Activated naive CD4-positive, alpha-beta T cell treated with anti-CD3 and anti-CD28 coated beads, Interleukin-2, amount 50 U/mL, for 16 hours (primary cell): Measurements from ENCODE around the gene SLC66A2.
"Not testable (repeated sequence)": the region's sequence is repeated elsewhere in the genome, so short reads cannot be mapped to it uniquely, and the experiment has no call there.

Experiments used
- DNase-seq: peaks from one replicate; pipeline ENCODE4 v3.0.0-alpha.2; 2020

SLC66A2 gene

GRCh38 chr18:79951545-79952455, at the start of gene SLC66A2:
Gene SLC66A2, minus strand, starts transcription at chr18:79951653. Its CDS starts 727 bp downstream, at chr18:79950926.
- DNase-seq: peak; percentile 95

- DNase-seq: no peak
Observed at GRCh38 chr18:80000877-80001276, 49.4 kb upstream of the SLC66A2 start.

- DNase-seq: not testable (repeated sequence)
Observed at GRCh38 chr18:79999701-80000100, 48.2 kb upstream of the SLC66A2 start.

GRCh38 chr18:79991494-79991893, 40.0 kb upstream of the SLC66A2 start:
- DNase-seq: no peak

GRCh38 chr18:79989195-79989497, 37.7 kb upstream of the SLC66A2 start:
- no peak for DNase-seq

- DNase-seq: peak; percentile 87
Observed at GRCh38 chr18:79988451-79989194, 37.2 kb upstream of the SLC66A2 start, which contains the start of gene TXNL4A. Gene TXNL4A, minus strand, starts transcription at chr18:79988563. Its CDS starts 171 bp downstream, at chr18:79988392.

- peak; percentile 68 for DNase-seq
Observed at GRCh38 chr18:79988071-79988450, 36.6 kb upstream of the SLC66A2 start.

- DNase-seq: no peak
Observed at GRCh38 chr18:79987566-79987965, 36.1 kb upstream of the SLC66A2 start.

- DNase-seq: no peak
Observed at GRCh38 chr18:79986726-79987125, 35.3 kb upstream of the SLC66A2 start.

- DNase-seq: no peak
Observed at GRCh38 chr18:79985172-79985571, 33.7 kb upstream of the SLC66A2 start.

- DNase-seq: no peak
Observed at GRCh38 chr18:79983793-79984192, 32.3 kb upstream of the SLC66A2 start.

- DNase-seq: no peak
Observed at GRCh38 chr18:79983253-79983652, 31.8 kb upstream of the SLC66A2 start.

GRCh38 chr18:79982736-79983135, 31.3 kb upstream of the SLC66A2 start:
- no peak for DNase-seq

- DNase-seq: no peak
Observed at GRCh38 chr18:79980585-79980984, 29.1 kb upstream of the SLC66A2 start.

- no peak for DNase-seq
Observed at GRCh38 chr18:79979843-79980242, 28.4 kb upstream of the SLC66A2 start.

- DNase-seq: no peak
Observed at GRCh38 chr18:79975985-79976680, 24.7 kb upstream of the SLC66A2 start.

GRCh38 chr18:79975043-79975442, 23.6 kb upstream of the SLC66A2 start:
- DNase-seq: no peak

GRCh38 chr18:79974025-79974654, 22.7 kb upstream of the SLC66A2 start:
- no peak for DNase-seq

GRCh38 chr18:79973517-79973916, 22.1 kb upstream of the SLC66A2 start:
- no peak for DNase-seq

GRCh38 chr18:79972720-79973119, 21.3 kb upstream of the SLC66A2 start:
- no peak for DNase-seq

GRCh38 chr18:79971986-79972385, 20.5 kb upstream of the SLC66A2 start:
- DNase-seq: no peak

GRCh38 chr18:79971211-79971952, 19.9 kb upstream of the SLC66A2 start:
- no peak for DNase-seq
